Stimulated activated CD8-positive, alpha-beta memory T cell treated with anti-CD3 and anti-CD28 coated beads, Interleukin-15, amount 100 ng/mL, for 48 hours (primary cell): ENCODE data around the gene TRABD.

Experiments used
- DNase-seq, 2 donors: peaks; one replicate each; pipeline ENCODE4 v3.0.0-alpha.2; 2020; ENCODE audit warnings: low read depth in 2 of 2

TRABD gene

GRCh38 chr22:50217543-50218152 lies 31.9 kb downstream of the TRABD start:
- DNase-seq = no peak

- no peak for DNase-seq
Measured at GRCh38 chr22:50218153-50218995, 32.7 kb downstream of the TRABD start.

GRCh38 chr22:50218996-50219727 lies 33.4 kb downstream of the TRABD start:
- DNase-seq = no peak

- DNase-seq = no peak
Measured at GRCh38 chr22:50219800-50220602, 34.3 kb downstream of the TRABD start.

GRCh38 chr22:50220603-50221409 lies 35.1 kb downstream of the TRABD start:
- no peak for DNase-seq

- DNase-seq = no peak
Measured at GRCh38 chr22:50221410-50222300, 35.9 kb downstream of the TRABD start.

GRCh38 chr22:50222508-50222907 lies 36.8 kb downstream of the TRABD start:
- no peak for DNase-seq

- DNase-seq = no peak
Measured at GRCh38 chr22:50224071-50224470, 38.4 kb downstream of the TRABD start.

GRCh38 chr22:50225200-50225969 lies 39.7 kb downstream of the TRABD start:
- DNase-seq = no peak

GRCh38 chr22:50226063-50226874 lies 40.6 kb downstream of the TRABD start:
- no peak for DNase-seq

- no peak for DNase-seq
Measured at GRCh38 chr22:50226875-50227165, 41.1 kb downstream of the TRABD start.

GRCh38 chr22:50227579-50228215 lies 42.0 kb downstream of the TRABD start:
- DNase-seq = no peak

- DNase-seq = no peak
Measured at GRCh38 chr22:50228366-50228765, 42.7 kb downstream of the TRABD start.

- no peak for DNase-seq
Measured at GRCh38 chr22:50229370-50229769, 43.7 kb downstream of the TRABD start.

GRCh38 chr22:50232481-50233151 lies 46.9 kb downstream of the TRABD start:
- no peak for DNase-seq

- DNase-seq = no peak
Measured at GRCh38 chr22:50233223-50233622, 47.5 kb downstream of the TRABD start.

- DNase-seq = no peak
Measured at GRCh38 chr22:50236731-50237409, 51.2 kb downstream of the TRABD start.
